A549 treated with RU486 at 1 μM for 4 hours (cell line): ENCODE measurements around the gene PMPCB. TPM values are rescaled to one million over a fixed set of nuclear protein-coding genes. Genes with fewer than 3 reads are reported as not detected.

ENCODE experiments used
- total RNA-seq: library from RNA; stranded (reverse); fragments of 200-300 nt; extraction: Qiagen RNA extraction; gene quantifications from 5 replicates; pipeline ENCODE4 v1.2.3, GENCODE V29; 2022; ENCODE audit warnings: low read depth

PMPCB gene, protein sequence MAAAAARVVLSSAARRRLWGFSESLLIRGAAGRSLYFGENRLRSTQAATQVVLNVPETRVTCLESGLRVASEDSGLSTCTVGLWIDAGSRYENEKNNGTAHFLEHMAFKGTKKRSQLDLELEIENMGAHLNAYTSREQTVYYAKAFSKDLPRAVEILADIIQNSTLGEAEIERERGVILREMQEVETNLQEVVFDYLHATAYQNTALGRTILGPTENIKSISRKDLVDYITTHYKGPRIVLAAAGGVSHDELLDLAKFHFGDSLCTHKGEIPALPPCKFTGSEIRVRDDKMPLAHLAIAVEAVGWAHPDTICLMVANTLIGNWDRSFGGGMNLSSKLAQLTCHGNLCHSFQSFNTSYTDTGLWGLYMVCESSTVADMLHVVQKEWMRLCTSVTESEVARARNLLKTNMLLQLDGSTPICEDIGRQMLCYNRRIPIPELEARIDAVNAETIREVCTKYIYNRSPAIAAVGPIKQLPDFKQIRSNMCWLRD
- total RNA-seq: 53.6 to 76.4 TPM (median 64.2 TPM) in 5 replicates

DNA sequence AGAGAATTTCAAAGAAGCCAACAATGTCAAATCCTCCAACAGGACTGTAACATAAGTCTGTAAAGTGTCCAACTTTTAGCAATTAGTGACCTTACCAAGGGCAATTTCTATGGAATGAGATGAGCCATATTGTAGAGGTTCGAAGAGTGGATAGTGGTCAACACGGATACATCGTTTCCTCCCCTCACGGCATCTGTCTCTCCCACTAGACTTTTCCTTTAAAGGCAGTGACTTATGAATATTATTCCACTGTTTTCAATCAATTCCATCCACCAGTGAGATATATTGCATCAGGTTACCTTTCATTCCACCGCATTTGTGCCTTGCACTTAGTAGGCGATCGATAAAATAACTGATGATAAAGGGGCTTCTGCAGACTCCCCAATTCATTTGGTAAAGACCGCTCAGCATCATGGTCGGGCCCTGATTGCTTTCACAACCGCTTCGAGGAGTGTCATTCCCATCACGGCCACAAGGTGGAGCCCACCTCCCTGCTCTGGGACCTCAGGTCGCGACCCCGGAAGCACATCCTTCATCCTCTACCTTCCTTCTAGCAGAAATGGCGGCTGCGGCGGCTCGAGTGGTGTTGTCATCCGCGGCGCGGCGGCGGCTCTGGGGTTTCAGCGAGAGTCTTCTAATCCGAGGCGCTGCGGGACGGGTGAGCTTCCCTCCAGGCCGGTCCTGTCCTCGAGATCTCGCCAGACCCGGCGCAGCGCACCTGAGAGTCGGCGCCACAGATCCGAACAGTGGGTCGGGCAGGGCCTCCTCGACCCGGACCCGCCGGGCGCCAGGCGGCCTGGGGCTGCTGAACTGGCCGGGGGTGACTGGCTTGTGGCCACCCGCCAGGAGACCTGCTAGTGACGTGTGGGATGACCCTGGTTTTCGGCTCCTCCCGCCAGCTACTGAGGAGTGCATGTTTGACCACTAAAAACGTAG lies at the start of gene PMPCB:
Gene PMPCB (plus strand): TSS at position 535 of the 936 bp plus-strand sequence. CDS start 25 bp downstream, at position 560.

DNA sequence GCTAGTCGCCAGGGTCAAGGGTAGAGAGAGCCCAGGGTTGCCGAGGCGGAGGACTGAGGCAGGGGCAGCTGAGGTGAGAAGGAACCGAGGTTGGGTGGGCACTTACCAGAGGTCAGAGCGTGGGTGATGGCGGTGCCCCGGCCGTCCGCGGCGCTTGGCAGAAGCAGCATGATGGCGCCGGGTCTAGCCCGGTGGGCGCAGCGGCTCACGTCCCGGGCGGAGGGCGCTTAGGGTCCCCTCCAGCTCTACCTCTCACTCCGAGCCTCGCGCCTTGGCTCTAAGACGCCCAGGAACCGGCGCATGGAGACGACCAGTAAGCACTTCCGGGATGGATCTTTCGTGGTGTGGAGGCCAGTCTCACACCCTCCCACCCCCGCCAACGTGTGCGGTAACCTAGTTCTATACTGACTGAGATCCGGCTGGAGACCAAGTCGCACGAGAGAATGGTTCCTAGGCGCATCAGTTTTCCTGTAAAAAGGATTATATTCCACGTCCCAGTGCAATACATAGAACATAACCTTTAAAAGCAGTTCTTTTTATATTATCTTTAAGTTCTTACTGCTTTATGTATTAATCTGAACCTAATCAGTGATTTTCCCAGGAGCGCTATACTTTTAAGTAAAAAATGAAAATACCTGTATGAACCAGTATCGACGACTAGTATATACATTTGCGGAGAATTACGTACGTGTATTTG lies 47.4 kb downstream of the PMPCB start, which contains the start of gene DNAJC2:
Gene DNAJC2 (minus strand): TSS at position 315 of the 697 bp plus-strand sequence. CDS start 145 bp downstream, at position 170.

DNA sequence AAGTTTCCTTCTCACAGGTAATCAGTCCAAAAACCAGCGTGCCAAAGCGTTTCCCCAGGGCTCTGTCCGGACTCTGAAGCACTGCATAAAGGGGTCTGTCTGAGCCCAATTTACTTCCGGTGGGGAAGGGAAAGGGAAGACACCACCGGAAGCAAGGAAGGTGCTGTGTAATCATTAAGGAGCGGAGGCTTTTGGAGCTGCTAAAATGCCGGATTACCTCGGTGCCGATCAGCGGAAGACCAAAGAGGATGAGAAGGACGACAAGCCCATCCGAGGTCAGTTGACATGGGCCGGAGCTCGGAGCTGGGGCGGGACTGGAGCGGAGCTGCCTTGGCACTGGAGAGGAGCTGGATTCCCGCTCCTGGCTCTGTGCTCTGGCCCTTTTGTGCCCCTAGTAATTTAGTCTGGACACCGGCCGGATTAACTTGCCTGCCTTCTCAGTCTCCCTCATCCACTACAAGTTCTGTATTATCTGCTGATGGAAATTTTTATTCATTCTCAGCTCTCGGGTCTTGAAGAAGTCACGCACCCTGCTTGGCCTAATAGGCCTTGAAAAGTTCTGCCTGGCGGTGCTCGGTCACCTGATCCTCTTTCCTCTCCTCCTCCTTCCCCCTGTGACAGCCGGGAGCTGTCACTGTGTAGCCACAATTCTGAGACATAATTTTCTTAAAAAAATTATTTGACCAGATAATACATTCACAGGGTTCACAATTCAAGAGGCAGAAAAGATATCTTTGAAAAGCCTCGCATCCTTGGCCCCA lies 50.5 kb downstream of the PMPCB start, which contains the start of gene PSMC2:
Gene PSMC2 (plus strand): TSS at position 137 of the 761 bp plus-strand sequence. CDS start 69 bp downstream, at position 206.

Other genes with a start within 250 kb of the PMPCB start
- 0.19 to 0.42 TPM (median 0.31 TPM) in 4 of 5 replicates, not detected in the other for gene FBXL13, start 222.6 kb upstream of the PMPCB start, total RNA-seq
- 19.8 to 40.8 TPM (median 37.1 TPM) in 5 replicates for gene ARMC10, start 222.3 kb upstream of the PMPCB start, total RNA-seq
- gene NAPEPLD, start 148.3 kb upstream of the PMPCB start, total RNA-seq: 3.5 to 5.7 TPM (median 4.0 TPM) in 5 replicates
- gene DNAJC2, start 47.3 kb downstream of the PMPCB start, total RNA-seq: 39.2 to 56.5 TPM (median 49.8 TPM) in 5 replicates
- 148 to 197 TPM (median 170 TPM) in 5 replicates for gene PSMC2, start 50.2 kb downstream of the PMPCB start, total RNA-seq
- gene SLC26A5, start 148.8 kb downstream of the PMPCB start, total RNA-seq: not detected in 5 replicates